ENCODE data around the gene HS6ST2.

DNA sequence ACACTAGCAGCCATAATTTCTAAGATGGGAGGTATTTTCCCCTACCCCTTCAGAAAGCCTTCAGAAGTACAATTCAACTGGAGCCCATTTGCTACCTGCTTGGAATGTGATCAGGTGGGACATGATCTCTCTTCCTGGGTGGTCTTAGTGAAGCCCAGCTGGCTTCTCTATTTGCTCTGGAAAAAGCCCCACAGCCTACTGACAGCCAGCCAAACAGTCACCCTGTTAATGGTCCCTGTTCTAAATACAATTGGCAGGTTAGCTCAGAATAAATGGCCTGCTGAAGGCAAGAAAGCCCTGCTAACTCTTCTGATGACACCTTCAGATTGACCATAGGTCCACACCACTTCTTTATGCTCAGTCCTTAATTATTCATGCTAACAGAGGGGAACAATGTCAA, 39.9 kb downstream of the HS6ST2 start:
- TF ChIP-seq ZNF600 (tag by site-specific recombination; IDR thresholded peaks at IDR 0.05) (no peak), ZNF138 (tag by site-specific recombination; IDR thresholded peaks at IDR 0.05; ENCODE audit: borderline replicate concordance) (no peak), ZNF837 (tag by site-specific recombination; IDR thresholded peaks at IDR 0.05) (no peak), ZBTB8A (tag by site-specific recombination; IDR thresholded peaks at IDR 0.05) (no peak)
- TF ChIP-seq, protein P1, sequence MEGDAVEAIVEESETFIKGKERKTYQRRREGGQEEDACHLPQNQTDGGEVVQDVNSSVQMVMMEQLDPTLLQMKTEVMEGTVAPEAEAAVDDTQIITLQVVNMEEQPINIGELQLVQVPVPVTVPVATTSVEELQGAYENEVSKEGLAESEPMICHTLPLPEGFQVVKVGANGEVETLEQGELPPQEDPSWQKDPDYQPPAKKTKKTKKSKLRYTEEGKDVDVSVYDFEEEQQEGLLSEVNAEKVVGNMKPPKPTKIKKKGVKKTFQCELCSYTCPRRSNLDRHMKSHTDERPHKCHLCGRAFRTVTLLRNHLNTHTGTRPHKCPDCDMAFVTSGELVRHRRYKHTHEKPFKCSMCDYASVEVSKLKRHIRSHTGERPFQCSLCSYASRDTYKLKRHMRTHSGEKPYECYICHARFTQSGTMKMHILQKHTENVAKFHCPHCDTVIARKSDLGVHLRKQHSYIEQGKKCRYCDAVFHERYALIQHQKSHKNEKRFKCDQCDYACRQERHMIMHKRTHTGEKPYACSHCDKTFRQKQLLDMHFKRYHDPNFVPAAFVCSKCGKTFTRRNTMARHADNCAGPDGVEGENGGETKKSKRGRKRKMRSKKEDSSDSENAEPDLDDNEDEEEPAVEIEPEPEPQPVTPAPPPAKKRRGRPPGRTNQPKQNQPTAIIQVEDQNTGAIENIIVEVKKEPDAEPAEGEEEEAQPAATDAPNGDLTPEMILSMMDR (tag by site-specific recombination; IDR thresholded peaks at IDR 0.05) = no peak
